Activated CD4-positive, alpha-beta T cell treated with anti-CD3 and anti-CD28 coated beads for 24 hours (primary cell): Measurements from ENCODE around the gene PSD2.

Experiments
- DNase-seq, 2 donors: peaks; one replicate each; pipeline ENCODE4 v3.0.0-alpha.2; 2020; ENCODE audit warnings: low read depth in 2 of 2

Gene PSD2

GRCh38 chr5:139854029-139854605 lies 58.5 kb downstream of the PSD2 start:
- DNase-seq = no peak

GRCh38 chr5:139854953-139855352 lies 59.3 kb downstream of the PSD2 start:
- no peak for DNase-seq

GRCh38 chr5:139855451-139855850 lies 59.8 kb downstream of the PSD2 start:
- no peak for DNase-seq

GRCh38 chr5:139855946-139856540 lies 60.4 kb downstream of the PSD2 start:
- DNase-seq = no peak

GRCh38 chr5:139856714-139857113 lies 61.1 kb downstream of the PSD2 start:
- DNase-seq = no peak

- no peak for DNase-seq
These were observed 63.4 kb downstream of the PSD2 start for GRCh38 chr5:139859013-139859412.

- no peak for DNase-seq
These were observed 65.6 kb downstream of the PSD2 start for GRCh38 chr5:139861021-139861888.

GRCh38 chr5:139861889-139862207 lies 66.2 kb downstream of the PSD2 start:
- DNase-seq = no peak

GRCh38 chr5:139862313-139862712 lies 66.7 kb downstream of the PSD2 start:
- no peak for DNase-seq

- DNase-seq = no peak
These were observed 67.2 kb downstream of the PSD2 start for GRCh38 chr5:139862803-139863202.

GRCh38 chr5:139863361-139863760 lies 67.8 kb downstream of the PSD2 start:
- no peak for DNase-seq

GRCh38 chr5:139863855-139864558 lies 68.4 kb downstream of the PSD2 start:
- DNase-seq = peak; percentile 29 to 47

- DNase-seq = no peak
These were observed 69.3 kb downstream of the PSD2 start for GRCh38 chr5:139864716-139865483.

GRCh38 chr5:139867109-139867508 lies 71.5 kb downstream of the PSD2 start:
- no peak for DNase-seq

- no peak for DNase-seq
These were observed 72.0 kb downstream of the PSD2 start for GRCh38 chr5:139867581-139867980.

GRCh38 chr5:139869042-139869790 lies 73.6 kb downstream of the PSD2 start:
- DNase-seq = no peak

- DNase-seq = no peak
These were observed 75.1 kb downstream of the PSD2 start for GRCh38 chr5:139870677-139871076.

GRCh38 chr5:139871614-139872013 lies 76.0 kb downstream of the PSD2 start:
- no peak for DNase-seq

- no peak for DNase-seq
These were observed 76.6 kb downstream of the PSD2 start for GRCh38 chr5:139872052-139872766.
